ENCODE measurements around the gene STAM2.
"Not testable (repeated sequence)": the region's sequence is repeated elsewhere in the genome, so short reads cannot be mapped to it uniquely, and the experiment has no call there.

STAM2 gene

DNA sequence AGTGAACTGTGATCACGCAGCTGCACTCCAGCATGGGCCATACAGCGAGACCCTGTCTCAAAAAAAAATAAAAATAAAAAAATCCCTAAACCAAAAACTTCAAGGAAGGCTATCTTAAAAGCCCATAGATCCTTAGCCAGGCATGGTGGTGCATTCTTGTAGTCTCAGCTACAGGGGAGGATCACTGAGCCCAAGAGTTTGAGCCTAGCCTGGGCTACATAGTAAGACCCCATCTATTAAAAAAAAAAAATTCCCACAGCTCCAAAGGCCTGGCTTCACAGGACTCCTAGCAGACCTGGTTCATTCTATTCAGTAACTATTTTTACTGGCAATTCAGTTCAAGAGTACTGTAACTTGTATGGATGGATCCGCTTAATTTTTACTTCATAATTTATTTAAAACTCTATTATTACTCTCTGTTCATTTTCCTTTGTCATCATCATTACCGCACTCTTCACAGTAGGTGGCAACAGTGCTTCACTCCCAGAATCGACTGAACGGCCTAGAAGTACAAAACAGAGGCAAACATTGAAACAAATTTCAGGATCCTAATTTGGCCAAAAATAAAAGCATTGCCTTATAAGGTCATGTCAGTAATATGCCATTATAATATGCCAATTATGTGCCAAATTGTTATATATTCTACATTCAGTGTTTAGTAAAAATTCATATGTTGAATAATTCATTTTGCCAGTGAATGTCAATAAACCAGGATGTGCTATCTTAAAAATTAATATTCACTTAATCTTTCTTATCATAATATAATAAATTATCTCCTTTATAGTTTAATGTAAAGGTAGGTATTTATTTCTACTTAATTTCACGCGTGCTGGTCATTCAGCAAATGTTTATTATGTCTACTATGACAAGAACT, 14.3 kb upstream of the STAM2 start:
- TF ChIP-seq, protein P1, sequence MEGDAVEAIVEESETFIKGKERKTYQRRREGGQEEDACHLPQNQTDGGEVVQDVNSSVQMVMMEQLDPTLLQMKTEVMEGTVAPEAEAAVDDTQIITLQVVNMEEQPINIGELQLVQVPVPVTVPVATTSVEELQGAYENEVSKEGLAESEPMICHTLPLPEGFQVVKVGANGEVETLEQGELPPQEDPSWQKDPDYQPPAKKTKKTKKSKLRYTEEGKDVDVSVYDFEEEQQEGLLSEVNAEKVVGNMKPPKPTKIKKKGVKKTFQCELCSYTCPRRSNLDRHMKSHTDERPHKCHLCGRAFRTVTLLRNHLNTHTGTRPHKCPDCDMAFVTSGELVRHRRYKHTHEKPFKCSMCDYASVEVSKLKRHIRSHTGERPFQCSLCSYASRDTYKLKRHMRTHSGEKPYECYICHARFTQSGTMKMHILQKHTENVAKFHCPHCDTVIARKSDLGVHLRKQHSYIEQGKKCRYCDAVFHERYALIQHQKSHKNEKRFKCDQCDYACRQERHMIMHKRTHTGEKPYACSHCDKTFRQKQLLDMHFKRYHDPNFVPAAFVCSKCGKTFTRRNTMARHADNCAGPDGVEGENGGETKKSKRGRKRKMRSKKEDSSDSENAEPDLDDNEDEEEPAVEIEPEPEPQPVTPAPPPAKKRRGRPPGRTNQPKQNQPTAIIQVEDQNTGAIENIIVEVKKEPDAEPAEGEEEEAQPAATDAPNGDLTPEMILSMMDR (IDR thresholded peaks at IDR 0.05; ENCODE audit: low read depth, low read length, missing control alignments), result peak; percentile 79
- no peak overlapping the region for H3K27ac ChIP-seq
- in situ Hi-C loops (cut with HindIII; ENCODE audit: low pct_ligation_motif_present, low sequenced_read_pairs), result loop anchor here (25.0 kb wide), 1 partner anchor 447 kb away; no protein-coding TSS in a partner anchor
- no peak overlapping the region for H3K4me3 ChIP-seq (ENCODE audit: low read depth, low read length)
- peak; percentile 67 for DNase-seq
- H3K36me3 ChIP-seq (replicated peaks), result no peaks in the 10 kb centered on the region
- no peaks in the 10 kb centered on the region for H3K27me3 ChIP-seq (replicated peaks)

DNA sequence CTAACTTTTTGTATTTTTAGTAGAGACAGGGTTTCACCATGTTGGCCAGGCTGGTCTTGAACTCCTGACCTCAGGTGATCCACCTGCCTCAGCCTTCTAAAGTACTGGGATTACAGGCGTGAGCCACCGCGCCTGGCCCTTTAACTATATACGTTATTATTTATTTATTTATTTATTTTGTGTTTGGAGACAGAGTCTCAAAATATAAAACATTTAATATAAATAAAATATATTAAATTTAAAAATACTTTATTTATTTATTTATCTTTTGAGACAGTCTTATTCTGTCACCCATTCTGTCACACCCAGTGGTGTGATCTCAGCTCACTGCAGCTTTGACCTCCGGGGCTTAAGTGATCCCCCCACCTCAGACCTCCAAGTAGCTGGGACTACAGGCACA, 11.2 kb upstream of the STAM2 start:
- not testable (repeated sequence) for H3K27ac ChIP-seq; H3K4me3 ChIP-seq (ENCODE audit: low read depth, low read length); DNase-seq; H3K36me3 ChIP-seq (replicated peaks); H3K27me3 ChIP-seq (replicated peaks)
- in situ Hi-C loops (cut with HindIII; ENCODE audit: low pct_ligation_motif_present, low sequenced_read_pairs), result loop anchor here (25.0 kb wide), 1 partner anchor 450 kb away; no protein-coding TSS in a partner anchor

GRCh38 chr2:152186262-152186661, 10.7 kb upstream of the STAM2 start:
- DNase-seq, result peak; percentile 36
- Histone ChIP-seq H3K4me3 (ENCODE audit: low read depth, low read length) (no peak overlapping the region), H3K36me3 (replicated peaks) (no peaks in the 10 kb centered on the region), H3K27ac (no peak overlapping the region), H3K27me3 (replicated peaks) (no peaks in the 10 kb centered on the region)
- TF ChIP-seq, protein P1 (IDR thresholded peaks at IDR 0.05; ENCODE audit: low read depth, low read length, missing control alignments), result no peak
- in situ Hi-C loops (cut with HindIII; ENCODE audit: low pct_ligation_motif_present, low sequenced_read_pairs), result loop anchor here (25.0 kb wide), 1 partner anchor 451 kb away; no protein-coding TSS in a partner anchor

DNA sequence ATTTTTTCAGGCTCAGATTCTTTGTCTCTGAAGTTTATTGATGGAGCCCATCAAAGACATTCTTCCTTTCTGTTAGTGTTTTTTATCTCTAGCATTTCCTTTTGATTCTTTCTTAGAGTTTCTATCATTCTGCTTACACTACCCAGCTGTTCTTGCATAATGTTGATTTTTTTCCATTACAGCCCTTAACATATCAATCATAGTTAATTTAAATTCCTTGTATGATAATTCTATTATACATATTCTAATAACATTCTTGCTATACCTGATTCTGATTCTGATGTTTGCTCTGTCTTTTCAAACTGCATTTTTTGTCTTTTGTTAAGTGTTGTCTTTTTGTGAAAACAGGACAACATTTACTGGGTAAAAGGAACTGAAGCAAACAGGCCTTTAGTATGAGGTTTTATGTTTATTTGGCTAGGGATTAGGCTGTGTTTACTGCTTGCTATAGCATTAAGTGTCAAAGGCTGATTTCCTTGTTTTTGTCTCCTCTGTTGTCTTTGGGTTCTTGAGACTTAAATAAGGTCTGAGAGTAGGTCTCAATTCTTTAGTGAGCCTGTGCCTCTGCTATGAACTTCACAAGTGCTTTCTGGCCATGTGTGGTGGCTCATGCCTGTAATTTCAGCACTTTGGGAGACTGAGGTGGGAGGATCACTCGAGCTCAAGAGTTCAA, 8.0 kb upstream of the STAM2 start:
- TF ChIP-seq, protein P1 (IDR thresholded peaks at IDR 0.05; ENCODE audit: low read depth, low read length, missing control alignments), result no peak
- Histone ChIP-seq H3K36me3 (replicated peaks) (no peaks in the 10 kb centered on the region), H3K27me3 (replicated peaks) (no peaks in the 10 kb centered on the region), H3K4me3 (ENCODE audit: low read depth, low read length) (no peak overlapping the region), H3K27ac (no peak overlapping the region)
- in situ Hi-C loops (cut with HindIII; ENCODE audit: low pct_ligation_motif_present, low sequenced_read_pairs), result loop anchor here (25.0 kb wide), 1 partner anchor 454 kb away; no protein-coding TSS in a partner anchor
- DNase-seq, result no peak

- H3K36me3 ChIP-seq (replicated peaks); H3K4me3 ChIP-seq (ENCODE audit: low read depth, low read length); H3K27me3 ChIP-seq (replicated peaks); DNase-seq; H3K27ac ChIP-seq: not testable (repeated sequence)
- in situ Hi-C loops (cut with HindIII; ENCODE audit: low pct_ligation_motif_present, low sequenced_read_pairs), result loop anchor here (25.0 kb wide), 1 partner anchor 460 kb away; no protein-coding TSS in a partner anchor
Observed at GRCh38 chr2:152177667-152178066, 2.1 kb upstream of the STAM2 start.

GRCh38 chr2:152176113-152176714, 651 bp upstream of the STAM2 start:
- Histone ChIP-seq H3K36me3 (replicated peaks) (no peaks in the 10 kb centered on the region), H3K27ac (peak overlapping the region; percentile 94), H3K27me3 (replicated peaks) (no peaks in the 10 kb centered on the region), H3K4me3 (ENCODE audit: low read depth, low read length) (peak overlapping the region; percentile 97)
- peak; percentile 23 for DNase-seq
- in situ Hi-C loops (cut with HindIII; ENCODE audit: low pct_ligation_motif_present, low sequenced_read_pairs), result loop anchor here (25.0 kb wide), 1 partner anchor 461 kb away; no protein-coding TSS in a partner anchor
- TF ChIP-seq, protein P1 (IDR thresholded peaks at IDR 0.05; ENCODE audit: low read depth, low read length, missing control alignments), result no peak
